Measurements from ENCODE around the gene CTDSPL2.

- TF ChIP-seq CTCF (IDR thresholded peaks at IDR 0.05) = peak in 1 of 6 experiments; percentile 19
- TF ChIP-seq POLR2A (IDR thresholded peaks at IDR 0.05) = no peak
Observed at GRCh38 chr15:44532689-44533088, 105.3 kb downstream of the CTDSPL2 start.

Measured in Peyer's patch (tissue), 4 donors.